Measurements from ENCODE around the gene TNFAIP1. TPM values are rescaled to one million over a fixed set of nuclear protein-coding genes. Genes with fewer than 3 reads are reported as not detected.

Gene TNFAIP1
- total RNA-seq, 1 donor from 2014 or later: 104 TPM

DNA sequence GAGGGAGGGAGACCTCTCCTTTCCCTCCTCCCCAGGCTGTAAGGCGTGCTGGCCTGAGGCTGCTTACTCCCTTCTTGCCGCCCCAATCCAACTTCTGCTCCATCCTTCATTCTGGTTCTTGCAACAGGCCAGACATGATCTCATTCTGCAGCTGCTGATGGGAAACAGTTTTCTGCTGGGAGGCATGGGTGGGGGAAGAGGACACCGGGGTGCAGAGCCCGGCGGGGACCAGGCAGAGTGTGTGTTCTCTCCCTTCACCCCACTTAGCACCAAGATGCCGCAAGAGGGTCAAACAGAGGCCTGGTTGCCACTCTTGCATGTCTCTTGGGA lies 37.3 kb downstream of the TNFAIP1 start:
- Mint-ChIP-seq H3K36me3 (ENCODE audit: low read depth, unreplicated experiment) (no peaks in the 10 kb centered on the region), H3K27me3 (ENCODE audit: unreplicated experiment) (peaks cover 17% of the 10 kb centered on the region), H3K27ac (ENCODE audit: unreplicated experiment) (no peak overlapping the region), H3K9me3 (ENCODE audit: unreplicated experiment) (no peaks in the 10 kb centered on the region), H3K4me1 (ENCODE audit: unreplicated experiment) (peaks cover 6% of the 10 kb centered on the region), H3K4me3 (ENCODE audit: unreplicated experiment) (peak overlapping the region; percentile 79)
- DNase-seq (ENCODE audit: low spot score): no peak
- TF ChIP-seq, protein P1, sequence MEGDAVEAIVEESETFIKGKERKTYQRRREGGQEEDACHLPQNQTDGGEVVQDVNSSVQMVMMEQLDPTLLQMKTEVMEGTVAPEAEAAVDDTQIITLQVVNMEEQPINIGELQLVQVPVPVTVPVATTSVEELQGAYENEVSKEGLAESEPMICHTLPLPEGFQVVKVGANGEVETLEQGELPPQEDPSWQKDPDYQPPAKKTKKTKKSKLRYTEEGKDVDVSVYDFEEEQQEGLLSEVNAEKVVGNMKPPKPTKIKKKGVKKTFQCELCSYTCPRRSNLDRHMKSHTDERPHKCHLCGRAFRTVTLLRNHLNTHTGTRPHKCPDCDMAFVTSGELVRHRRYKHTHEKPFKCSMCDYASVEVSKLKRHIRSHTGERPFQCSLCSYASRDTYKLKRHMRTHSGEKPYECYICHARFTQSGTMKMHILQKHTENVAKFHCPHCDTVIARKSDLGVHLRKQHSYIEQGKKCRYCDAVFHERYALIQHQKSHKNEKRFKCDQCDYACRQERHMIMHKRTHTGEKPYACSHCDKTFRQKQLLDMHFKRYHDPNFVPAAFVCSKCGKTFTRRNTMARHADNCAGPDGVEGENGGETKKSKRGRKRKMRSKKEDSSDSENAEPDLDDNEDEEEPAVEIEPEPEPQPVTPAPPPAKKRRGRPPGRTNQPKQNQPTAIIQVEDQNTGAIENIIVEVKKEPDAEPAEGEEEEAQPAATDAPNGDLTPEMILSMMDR (IDR thresholded peaks at IDR 0.05; ENCODE audit: unreplicated experiment): no peak

DNA sequence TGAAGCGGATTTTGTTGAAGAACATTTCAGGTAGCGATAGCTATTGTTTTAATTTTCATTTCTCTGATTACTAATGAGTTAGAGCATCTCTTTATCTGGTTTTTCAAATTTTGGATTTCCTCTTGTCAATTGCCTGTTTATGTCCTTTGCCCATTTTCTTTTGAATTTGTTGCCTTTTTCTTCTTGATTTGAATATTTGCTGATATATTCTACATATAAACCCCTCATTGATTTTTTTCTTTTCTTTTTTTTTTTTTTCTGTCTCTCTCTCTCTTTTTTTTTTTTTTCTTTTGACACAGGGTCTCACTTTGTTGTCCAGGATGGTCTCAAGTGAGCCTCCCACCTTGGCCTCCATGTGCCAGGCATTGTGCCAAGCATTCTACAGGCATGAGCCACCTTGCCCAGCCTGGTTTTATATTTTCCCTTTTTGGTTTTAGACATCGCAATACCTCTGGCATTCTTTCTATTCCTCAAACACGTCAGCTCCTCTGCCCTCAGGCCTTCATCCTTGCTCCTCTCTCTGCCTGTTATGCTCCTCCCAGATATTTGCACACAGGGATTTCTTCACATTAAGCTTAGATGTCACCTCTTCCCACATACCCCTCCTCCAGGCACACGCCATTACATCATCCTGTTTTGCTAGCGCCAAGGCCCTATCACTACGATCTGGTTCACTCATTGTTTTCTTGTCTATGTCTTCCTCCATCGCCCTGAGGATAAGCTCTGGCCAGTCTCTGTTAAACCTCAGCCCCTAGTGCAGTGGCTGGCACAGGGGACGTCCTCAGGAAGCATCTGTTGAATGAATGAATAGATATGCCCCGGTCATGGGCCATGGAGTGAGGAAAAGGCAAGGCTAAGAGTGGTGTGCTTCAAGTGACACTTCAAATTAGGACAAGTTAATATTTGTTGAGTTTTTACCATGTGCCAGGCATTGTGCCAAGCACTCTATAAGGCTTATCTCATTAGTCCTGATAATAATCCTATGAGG lies 44.5 kb downstream of the TNFAIP1 start:
- H3K4me1 Mint-ChIP-seq (ENCODE audit: unreplicated experiment): peaks cover 29% of the 10 kb centered on the region
- H3K9me3 Mint-ChIP-seq (ENCODE audit: unreplicated experiment): no peaks in the 10 kb centered on the region
- H3K36me3 Mint-ChIP-seq (ENCODE audit: low read depth, unreplicated experiment): peaks cover 7% of the 10 kb centered on the region
- peak overlapping the region; percentile 0 for H3K4me3 Mint-ChIP-seq (ENCODE audit: unreplicated experiment)
- peak; percentile 38 for DNase-seq (ENCODE audit: low spot score)
- TF ChIP-seq, protein P1 (IDR thresholded peaks at IDR 0.05; ENCODE audit: unreplicated experiment): no peak
- peak overlapping the region; percentile 81 for H3K27ac Mint-ChIP-seq (ENCODE audit: unreplicated experiment)
- peaks cover 23% of the 10 kb centered on the region for H3K27me3 Mint-ChIP-seq (ENCODE audit: unreplicated experiment)

DNA sequence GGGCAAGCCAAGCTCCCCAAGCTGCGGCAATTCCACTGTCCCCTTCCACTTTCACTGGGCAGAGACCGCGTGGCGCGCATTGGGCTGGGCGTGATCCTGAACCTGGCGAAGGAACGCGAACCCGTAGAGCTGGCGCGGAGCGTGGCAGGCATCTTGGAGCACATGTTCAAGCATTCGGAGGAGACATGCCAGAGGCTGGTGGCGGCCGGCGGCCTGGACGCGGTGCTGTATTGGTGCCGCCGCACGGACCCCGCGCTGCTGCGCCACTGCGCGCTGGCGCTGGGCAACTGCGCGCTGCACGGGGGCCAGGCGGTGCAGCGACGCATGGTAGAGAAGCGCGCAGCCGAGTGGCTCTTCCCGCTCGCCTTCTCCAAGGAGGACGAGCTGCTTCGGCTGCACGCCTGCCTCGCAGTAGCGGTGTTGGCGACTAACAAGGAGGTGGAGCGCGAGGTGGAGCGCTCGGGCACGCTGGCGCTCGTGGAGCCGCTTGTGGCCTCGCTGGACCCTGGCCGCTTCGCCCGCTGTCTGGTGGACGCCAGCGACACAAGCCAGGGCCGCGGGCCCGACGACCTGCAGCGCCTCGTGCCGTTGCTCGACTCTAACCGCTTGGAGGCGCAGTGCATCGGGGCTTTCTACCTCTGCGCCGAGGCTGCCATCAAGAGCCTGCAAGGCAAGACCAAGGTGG lies 45.7 kb downstream of the TNFAIP1 start:
- H3K4me3 Mint-ChIP-seq (ENCODE audit: unreplicated experiment): peak overlapping the region; percentile 59
- H3K27me3 Mint-ChIP-seq (ENCODE audit: unreplicated experiment): peaks cover 26% of the 10 kb centered on the region
- DNase-seq (ENCODE audit: low spot score): peak; percentile 74

DNA sequence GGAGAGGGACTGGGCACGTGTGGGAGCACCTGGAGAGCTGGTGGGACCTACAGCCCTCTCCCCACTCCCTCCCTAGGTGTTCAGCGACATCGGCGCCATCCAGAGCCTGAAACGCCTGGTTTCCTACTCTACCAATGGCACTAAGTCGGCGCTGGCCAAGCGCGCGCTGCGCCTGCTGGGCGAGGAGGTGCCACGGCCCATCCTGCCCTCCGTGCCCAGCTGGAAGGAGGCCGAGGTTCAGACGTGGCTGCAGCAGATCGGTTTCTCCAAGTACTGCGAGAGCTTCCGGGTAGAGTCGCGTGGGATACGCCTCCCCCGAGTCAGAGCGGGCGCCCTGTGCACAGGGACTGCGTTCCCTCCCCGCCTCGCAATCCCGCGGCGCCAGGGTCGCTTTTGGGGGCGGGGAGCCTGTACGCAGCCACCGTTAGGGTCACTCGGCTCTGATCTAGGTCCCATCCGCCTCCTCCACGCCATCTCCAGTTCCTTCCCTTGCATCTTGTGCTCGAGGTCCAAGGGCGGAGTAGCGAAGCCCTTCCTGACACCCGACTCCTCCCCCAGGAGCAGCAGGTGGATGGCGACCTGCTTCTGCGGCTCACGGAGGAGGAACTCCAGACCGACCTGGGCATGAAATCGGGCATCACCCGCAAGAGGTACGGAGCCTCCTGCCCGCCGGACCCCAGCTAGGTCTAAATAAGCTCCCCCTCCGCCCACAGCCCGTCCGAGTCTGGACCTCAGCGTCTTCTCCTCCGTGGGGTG lies 48.9 kb downstream of the TNFAIP1 start:
- H3K27me3 Mint-ChIP-seq (ENCODE audit: unreplicated experiment): peaks cover 28% of the 10 kb centered on the region
- TF ChIP-seq, protein P1 (IDR thresholded peaks at IDR 0.05; ENCODE audit: unreplicated experiment): no peak
- H3K36me3 Mint-ChIP-seq (ENCODE audit: low read depth, unreplicated experiment): peaks cover 7% of the 10 kb centered on the region
- DNase-seq (ENCODE audit: low spot score): no peak
- H3K4me3 Mint-ChIP-seq (ENCODE audit: unreplicated experiment): peak overlapping the region; percentile 59
- peaks cover 26% of the 10 kb centered on the region for H3K4me1 Mint-ChIP-seq (ENCODE audit: unreplicated experiment)
- no peaks in the 10 kb centered on the region for H3K9me3 Mint-ChIP-seq (ENCODE audit: unreplicated experiment)
- H3K27ac Mint-ChIP-seq (ENCODE audit: unreplicated experiment): no peak overlapping the region

More for the DNA sequence above, 45.7 kb downstream of the TNFAIP1 start:
- Mint-ChIP-seq H3K4me1 (ENCODE audit: unreplicated experiment) (peaks cover 29% of the 10 kb centered on the region), H3K36me3 (ENCODE audit: low read depth, unreplicated experiment) (peaks cover 7% of the 10 kb centered on the region), H3K27ac (ENCODE audit: unreplicated experiment) (no peak overlapping the region), H3K9me3 (ENCODE audit: unreplicated experiment) (no peaks in the 10 kb centered on the region)
- TF ChIP-seq, protein P1 (IDR thresholded peaks at IDR 0.05; ENCODE audit: unreplicated experiment): no peak

All from endothelial cell (in vitro differentiated cells).